Right lobe of liver (tissue), 4 donors: Measurements from ENCODE around the gene AIP.
"Not testable (repeated sequence)": the region's sequence is repeated elsewhere in the genome, so short reads cannot be mapped to it uniquely, and the experiment has no call there.

ENCODE experiments used
- POLR2A ChIP-seq: fragments of 450-650 bp; IDR thresholded peaks from one replicate; pipeline ENCODE4 v1.6.1; 2017; ENCODE audit warnings: antibody characterized with exemption, mild to moderate bottlenecking
- TF ChIP-seq, protein P1 (sequence below), 4 donors: fragments of 200-600 bp in 3 of 4; fragments of 450-650 bp in 1 of 4; IDR thresholded peaks; one replicate each; pipeline versions ENCODE4 v1.5.1 to v1.8.0; 2016 to 2022; ENCODE audit warnings: antibody characterized with exemption in 4 of 4, mild to moderate bottlenecking in 2 of 4
- donor health status: DM: no; HTN: no; CAD: no.
- donor health status: DM: no; HTN: no; CAD: no.
- donor health status: DM: no; HTN: yes; CAD: no.

DNA sequence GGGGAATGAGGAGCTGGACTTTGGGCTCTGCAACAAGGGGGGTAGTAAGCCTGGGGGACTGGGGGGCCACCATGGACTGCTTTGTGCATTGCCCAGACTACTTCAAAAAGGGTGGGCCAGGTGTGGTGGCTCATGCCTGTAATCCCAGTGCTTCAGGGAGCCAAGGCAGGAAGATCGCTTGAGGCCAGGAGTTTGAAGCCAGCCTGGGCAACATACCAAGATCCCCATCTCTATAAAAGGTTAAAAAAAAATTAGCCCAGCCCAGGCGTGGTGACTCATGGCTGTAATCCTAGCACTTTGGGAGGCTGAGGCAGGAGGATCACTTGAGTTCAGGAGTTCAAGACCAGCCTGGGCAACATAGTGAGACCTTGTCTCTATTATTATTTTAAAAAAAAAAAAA is 17.3 kb upstream of the AIP start:
- TF ChIP-seq, protein P1, sequence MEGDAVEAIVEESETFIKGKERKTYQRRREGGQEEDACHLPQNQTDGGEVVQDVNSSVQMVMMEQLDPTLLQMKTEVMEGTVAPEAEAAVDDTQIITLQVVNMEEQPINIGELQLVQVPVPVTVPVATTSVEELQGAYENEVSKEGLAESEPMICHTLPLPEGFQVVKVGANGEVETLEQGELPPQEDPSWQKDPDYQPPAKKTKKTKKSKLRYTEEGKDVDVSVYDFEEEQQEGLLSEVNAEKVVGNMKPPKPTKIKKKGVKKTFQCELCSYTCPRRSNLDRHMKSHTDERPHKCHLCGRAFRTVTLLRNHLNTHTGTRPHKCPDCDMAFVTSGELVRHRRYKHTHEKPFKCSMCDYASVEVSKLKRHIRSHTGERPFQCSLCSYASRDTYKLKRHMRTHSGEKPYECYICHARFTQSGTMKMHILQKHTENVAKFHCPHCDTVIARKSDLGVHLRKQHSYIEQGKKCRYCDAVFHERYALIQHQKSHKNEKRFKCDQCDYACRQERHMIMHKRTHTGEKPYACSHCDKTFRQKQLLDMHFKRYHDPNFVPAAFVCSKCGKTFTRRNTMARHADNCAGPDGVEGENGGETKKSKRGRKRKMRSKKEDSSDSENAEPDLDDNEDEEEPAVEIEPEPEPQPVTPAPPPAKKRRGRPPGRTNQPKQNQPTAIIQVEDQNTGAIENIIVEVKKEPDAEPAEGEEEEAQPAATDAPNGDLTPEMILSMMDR (IDR thresholded peaks at IDR 0.05): not testable (repeated sequence)
- not testable (repeated sequence) for TF ChIP-seq POLR2A
